ENCODE data around the gene CD40LG. TPM values are rescaled to one million over a fixed set of nuclear protein-coding genes. Genes with fewer than 3 reads are reported as not detected.

Gene CD40LG
- total and polyA plus RNA-seq, 2 of the 13 experiments (the other 11 are each of a cell fraction or from before 2014, with no cell fraction given) = not detected

DNA sequence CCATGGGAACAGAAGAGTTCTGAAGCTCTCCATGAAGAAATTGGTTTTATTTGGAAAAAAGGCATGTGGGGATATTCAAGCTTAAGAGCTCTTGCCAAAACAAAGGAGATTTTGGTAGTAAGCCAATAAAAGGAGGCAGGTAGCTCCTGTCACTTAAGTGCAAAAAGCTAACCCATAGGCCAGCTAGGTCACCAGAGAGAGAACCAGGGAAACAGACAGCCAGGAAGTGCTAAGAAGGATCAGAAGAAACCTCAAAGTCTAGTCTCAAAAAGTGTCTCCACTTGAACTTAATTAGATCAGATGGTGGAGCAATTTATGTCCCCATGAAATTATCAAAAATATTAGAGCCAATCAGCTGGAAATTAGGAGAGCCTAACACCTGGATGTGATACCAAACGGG lies 49.2 kb downstream of the CD40LG start:
- Histone ChIP-seq H3K4me3 (replicated peaks in 1 of 3; ENCODE audit: insufficient read depth in 1 of 3, low read depth in 2 of 3, low read length in 3 of 3) (no peak overlapping the region), H3K4me2 (ENCODE audit: low read depth, low read length) (no peak overlapping the region), H4K20me1 (ENCODE audit: insufficient read depth, low read length) (no peaks in the 10 kb centered on the region), H2AFZ (ENCODE audit: low read length) (no peak overlapping the region), H3K9ac (ENCODE audit: insufficient read depth, low read depth, low read length) (no peak overlapping the region), H3K9me3 (ENCODE audit: low read length) (no peaks in the 10 kb centered on the region), H3K36me3 (replicated peaks in 1 of 2; ENCODE audit: control insufficient read depth in 1 of 2, insufficient read depth in 2 of 2, low read length in 2 of 2) (no peaks in the 10 kb centered on the region), H3K27me3 (ENCODE audit: control insufficient read depth in 1 of 2, insufficient read depth in 2 of 2, low read length in 2 of 2) (no peaks in the 10 kb centered on the region), H3K4me1 (ENCODE audit: insufficient read depth, low read length) (no peaks in the 10 kb centered on the region), H3K27ac (ENCODE audit: extremely low read length, insufficient read depth, low read length) (no peak overlapping the region), H3K79me2 (ENCODE audit: insufficient read depth, low read length) (no peaks in the 10 kb centered on the region)
- in situ Hi-C loops (cut with HindIII; ENCODE audit: extremely low pct_ligation_motif_present, low pct_unique_long_range_greater_than_20kb) = no loop called here
- ATAC-seq = no peak
- ChIA-PET POLR2A (no interaction called here), CTCF (ENCODE audit: low intra/inter-chr PET ratio, low total read pairs) (no interaction called here)
- TF ChIP-seq, protein P1, sequence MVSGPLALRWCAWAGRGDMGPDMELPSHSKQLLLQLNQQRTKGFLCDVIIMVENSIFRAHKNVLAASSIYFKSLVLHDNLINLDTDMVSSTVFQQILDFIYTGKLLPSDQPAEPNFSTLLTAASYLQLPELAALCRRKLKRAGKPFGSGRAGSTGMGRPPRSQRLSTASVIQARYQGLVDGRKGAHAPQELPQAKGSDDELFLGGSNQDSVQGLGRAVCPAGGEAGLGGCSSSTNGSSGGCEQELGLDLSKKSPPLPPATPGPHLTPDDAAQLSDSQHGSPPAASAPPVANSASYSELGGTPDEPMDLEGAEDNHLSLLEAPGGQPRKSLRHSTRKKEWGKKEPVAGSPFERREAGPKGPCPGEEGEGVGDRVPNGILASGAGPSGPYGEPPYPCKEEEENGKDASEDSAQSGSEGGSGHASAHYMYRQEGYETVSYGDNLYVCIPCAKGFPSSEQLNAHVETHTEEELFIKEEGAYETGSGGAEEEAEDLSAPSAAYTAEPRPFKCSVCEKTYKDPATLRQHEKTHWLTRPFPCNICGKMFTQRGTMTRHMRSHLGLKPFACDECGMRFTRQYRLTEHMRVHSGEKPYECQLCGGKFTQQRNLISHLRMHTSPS (CRISPR knock-in tag; IDR thresholded peaks at IDR 0.05; ENCODE audit: low read depth) = no peak
- TF ChIP-seq ZNF501 (CRISPR knock-in tag; IDR thresholded peaks at IDR 0.05) (no peak), NCOR1 (IDR thresholded peaks at IDR 0.05; ENCODE audit: borderline replicate concordance, low read length) (no peak), EP300 (IDR thresholded peaks at IDR 0.05; ENCODE audit: low read depth in 2 of 2, low read length in 2 of 2) (no peak), EP300 (CRISPR knock-in tag; IDR thresholded peaks at IDR 0.05; ENCODE audit: borderline replicate concordance) (no peak), TGIF2 (CRISPR knock-in tag; IDR thresholded peaks at IDR 0.05) (no peak), BORCS8-MEF2B (CRISPR knock-in tag; IDR thresholded peaks at IDR 0.05) (no peak)
- TF ChIP-seq, protein P2, sequence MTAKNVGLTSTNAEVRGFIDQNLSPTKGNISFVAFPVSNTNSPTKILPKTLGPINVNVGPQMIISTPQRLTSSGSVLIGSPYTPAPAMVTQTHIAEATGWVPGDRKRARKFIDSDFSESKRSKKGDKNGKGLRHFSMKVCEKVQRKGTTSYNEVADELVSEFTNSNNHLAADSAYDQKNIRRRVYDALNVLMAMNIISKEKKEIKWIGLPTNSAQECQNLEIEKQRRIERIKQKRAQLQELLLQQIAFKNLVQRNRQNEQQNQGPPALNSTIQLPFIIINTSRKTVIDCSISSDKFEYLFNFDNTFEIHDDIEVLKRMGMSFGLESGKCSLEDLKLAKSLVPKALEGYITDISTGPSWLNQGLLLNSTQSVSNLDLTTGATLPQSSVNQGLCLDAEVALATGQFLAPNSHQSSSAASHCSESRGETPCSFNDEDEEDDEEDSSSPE (CRISPR knock-in tag; IDR thresholded peaks at IDR 0.05) = no peak
- DNase-seq (ENCODE audit: low spot score) = no peak
- no TSS peak for BruUV-seq (replicated peaks)
- intact Hi-C loops (cut with micrococcal nuclease; ENCODE audit: unreplicated experiment) = loop anchor here (5.0 kb wide), 1 partner anchor 670 kb away; no protein-coding TSS in a partner anchor
- no peak for FAIRE-seq
- 0% methylated on average over 1 of the region's 1 CpG for WGBS (ENCODE audit: low lambda C conversion rate)
